Islet precursor cell (in vitro differentiated cells): ENCODE measurements around the gene PATE4.
"Not testable (repeated sequence)": the region's sequence is repeated elsewhere in the genome, so short reads cannot be mapped to it uniquely, and the experiment has no call there.

Experiments used
- DNase-seq: peaks from one replicate; pipeline ENCODE4 v3.0.0-alpha.2; 2018

The PATE4 gene, protein sequence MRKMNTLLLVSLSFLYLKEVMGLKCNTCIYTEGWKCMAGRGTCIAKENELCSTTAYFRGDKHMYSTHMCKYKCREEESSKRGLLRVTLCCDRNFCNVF

DNA sequence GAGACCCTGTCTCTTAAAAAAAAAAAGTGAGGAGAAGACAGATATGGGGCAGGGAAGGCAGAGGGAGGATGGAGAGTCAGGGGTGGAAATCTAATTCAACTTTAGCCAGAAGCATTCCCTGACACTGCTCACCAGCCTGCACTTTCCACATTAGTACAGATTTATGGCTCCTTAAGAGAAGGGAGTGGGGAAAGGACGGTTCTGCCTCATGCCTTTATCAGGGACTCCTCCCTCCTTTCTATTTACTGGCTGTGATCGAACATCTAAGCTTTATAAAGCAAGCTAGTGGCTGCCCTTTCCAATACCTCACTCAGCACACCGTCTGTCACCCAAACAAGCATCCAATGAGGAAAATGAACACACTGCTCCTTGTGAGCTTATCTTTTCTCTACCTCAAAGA lies at the start of gene PATE4:
PATE4 (plus strand) TSS at position 301 of the 400 bp plus-strand sequence; CDS start at position 345, 44 bp downstream.
- no peak for DNase-seq

DNA sequence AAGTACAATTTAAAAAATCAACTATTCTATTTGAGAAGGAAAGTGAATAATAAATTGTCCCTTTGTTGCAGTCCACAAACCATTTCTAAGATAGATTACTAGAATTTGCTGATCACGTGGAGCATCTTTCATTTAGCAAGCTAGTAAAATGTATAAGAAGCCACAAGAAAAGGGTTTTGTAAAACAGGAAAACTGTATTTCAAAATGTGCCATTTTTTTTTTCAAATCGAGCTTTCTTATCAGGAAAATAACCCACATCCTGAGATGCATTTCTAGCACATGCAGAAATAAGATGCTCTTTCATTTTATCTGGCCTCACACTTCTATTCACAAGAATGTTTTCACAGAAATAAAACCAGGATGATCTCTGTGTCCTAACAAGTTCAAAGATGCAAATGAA lies 48.4 kb upstream of the PATE4 start:
- DNase-seq = no peak

DNA sequence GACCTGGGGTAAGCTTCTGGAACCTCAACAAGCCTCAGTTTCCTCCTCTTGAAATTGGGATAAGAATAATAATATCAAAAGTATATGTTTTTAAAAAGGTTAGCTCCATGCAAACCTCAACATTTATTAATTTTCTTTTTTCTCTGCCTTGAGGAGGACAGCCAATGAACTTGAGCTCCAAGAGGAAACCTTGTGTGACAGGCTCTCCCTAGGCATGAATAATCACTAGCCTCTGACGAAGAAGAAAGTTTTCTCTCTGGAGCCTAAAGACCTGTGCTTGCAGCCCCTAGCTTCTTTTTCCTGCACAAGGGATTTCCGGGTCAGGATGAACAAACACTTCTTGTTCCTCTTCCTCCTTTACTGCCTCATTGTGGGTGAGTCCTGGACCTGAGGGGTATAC lies 45.3 kb upstream of the PATE4 start, which contains the start of gene PATE3:
PATE3 (plus strand) TSS at position 301 of the 400 bp plus-strand sequence; CDS start at position 326, 25 bp downstream.
- no peak for DNase-seq

DNA sequence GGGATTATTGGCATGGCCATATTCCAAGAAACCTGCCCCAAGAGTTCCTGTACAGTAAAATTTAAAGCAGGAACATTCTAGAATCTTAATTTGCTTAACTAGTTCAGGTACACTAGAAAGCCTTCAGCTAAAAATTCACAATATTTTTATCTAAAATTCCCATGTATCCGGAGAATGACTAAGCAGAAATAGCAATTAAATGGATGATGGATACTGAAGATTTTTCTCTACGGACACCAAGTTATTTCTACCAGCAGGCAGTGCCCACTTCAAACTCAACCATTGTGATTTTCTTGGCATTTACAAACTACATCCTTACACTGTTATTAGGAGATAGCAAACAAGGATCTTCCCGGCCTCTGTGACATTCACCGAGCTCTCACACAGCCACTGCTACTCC lies 42.3 kb upstream of the PATE4 start:
- no peak for DNase-seq

DNA sequence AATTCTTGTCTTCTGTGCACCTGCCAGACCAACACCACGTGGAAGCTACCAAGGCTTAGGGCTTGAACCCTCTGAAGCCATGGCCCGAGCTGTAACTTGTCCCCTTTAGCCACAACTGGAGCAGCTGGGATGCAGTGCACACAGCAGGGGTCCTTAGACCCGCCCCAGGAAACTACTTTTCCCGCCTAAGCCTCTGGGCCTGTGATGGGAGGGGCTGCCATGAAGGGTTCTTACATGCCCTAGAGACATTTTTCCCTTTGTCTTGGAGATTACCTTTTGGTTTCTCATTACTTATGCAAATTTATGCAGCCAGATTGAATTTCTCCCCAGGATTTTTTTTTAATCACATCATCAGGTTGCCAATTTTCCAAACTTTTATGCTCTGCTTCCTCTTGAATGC lies 35.5 kb upstream of the PATE4 start:
- DNase-seq = no peak

DNA sequence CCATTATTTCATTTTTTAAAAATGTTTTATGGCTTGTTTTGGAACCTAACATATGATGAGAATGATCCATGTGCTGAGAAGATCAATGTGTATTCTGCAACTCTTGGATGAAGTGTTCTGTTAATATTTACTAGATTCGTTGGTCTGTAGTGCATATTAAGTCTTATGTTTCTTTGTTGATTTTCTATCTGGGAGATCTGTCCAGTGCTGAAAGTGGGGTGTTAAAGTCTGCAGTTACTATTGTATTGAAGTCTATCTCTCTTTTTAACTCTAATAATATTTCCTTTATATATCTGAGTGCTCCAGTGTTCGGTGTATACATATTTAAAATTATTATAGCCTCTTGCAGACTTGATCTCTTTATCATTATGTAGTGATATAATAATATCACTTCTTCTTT lies 33.3 kb upstream of the PATE4 start:
- no peak for DNase-seq

DNA sequence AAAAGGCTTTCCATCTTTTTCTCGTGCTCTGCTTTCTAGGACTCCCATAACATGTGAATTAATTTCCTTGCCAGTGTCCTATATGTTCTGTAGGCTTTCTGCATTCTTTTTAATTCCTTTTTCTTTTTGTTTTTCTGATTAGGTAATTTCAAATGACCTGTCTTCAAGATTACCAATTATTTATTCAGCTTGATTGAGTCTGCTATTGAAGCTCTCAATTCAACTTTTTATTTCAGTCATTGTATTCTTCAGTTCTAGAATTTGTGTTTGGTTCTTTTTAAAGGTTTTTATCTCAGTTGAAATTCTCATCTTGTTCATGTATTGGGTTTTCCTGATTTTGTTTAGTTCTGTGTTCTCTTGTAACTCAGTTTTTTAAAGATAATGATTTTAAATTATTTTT lies 30.7 kb upstream of the PATE4 start:
- DNase-seq = no peak

DNA sequence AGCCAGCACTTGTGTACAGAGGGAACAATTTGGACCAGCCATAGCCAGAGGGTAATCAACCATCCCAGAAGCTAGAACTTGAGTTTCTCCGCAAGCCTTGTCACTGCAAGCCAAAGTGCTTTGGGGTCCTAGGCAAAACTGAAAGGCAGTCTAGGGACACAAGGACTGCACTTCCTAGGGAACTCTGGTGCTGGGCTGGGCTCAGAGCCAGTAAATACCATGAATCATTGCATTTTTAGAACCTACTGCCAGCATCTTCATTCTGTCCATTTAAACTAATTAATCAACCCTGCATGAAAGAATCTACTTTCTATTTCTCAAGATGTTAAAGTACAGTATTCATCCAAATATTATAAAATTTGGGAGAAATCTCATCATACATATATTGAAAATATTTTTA lies 25.2 kb upstream of the PATE4 start:
- DNase-seq = no peak

DNA sequence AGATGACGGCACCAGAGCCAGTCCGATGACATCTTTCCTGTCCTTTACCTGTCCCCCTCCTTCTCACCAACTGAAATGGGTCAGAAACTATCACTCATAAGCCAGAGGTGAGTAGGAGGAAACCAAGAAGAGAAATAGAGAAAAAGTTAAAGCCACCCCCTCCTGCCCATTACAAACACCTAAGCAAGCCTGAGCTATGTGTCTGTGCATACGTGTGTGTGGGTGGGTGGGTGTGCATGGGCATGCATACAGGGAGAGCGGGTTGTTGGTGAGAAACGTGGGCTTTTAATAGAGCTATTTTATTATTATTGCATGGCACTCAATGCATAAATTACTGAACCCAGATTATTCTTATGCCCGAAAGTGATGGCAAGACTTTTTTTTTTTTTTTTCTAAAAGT lies 2.6 kb downstream of the PATE4 start:
- DNase-seq = no peak

DNA sequence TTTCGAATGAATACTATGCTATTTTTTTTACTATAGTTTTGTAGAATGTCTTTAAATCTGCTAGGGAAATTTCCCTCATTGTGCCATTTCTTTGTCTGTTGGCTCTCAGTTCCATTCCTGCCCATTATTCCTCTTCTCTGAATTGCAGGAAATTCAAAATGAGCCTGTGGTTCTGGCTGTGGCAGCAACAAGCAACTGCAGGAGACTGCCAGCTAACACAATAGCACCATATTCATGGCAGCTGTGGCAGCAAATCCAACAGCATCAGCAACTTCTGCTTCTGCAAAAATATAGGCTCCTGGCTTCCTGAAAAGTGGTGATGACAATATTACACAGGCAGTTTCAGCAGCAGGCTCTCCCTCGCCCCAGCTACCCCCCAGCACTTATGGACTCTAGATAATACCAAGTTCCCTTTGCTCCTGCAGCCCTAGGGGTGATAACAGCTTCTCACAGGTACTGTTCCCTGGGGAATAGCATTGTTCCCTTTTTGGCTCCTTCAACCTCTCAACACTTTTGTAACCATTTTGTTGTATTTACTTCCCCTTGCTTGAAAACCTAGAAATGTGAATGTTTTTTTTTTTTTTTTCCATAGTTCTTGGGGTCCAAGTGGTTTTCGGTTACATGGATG lies 9.3 kb downstream of the PATE4 start:
- DNase-seq = no peak

DNA sequence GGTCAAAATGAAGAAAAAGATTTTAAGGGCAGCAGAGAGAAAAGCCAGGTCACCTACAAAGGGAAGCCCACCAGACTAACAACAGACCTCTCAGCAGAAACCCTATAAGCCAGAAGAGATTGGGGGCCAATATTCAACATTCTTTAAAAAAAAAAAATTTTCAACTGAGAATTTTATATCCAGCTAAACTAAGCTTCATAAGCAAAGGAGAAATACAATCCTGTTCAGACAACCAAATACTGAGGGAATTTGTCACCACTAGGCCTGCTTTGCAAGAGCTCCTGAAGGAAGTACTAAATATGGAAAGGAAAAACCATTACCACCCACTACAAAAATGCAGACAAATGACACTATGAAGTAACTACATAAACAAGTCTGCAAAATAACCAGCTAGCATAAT lies 13.1 kb downstream of the PATE4 start:
- DNase-seq = no peak

DNA sequence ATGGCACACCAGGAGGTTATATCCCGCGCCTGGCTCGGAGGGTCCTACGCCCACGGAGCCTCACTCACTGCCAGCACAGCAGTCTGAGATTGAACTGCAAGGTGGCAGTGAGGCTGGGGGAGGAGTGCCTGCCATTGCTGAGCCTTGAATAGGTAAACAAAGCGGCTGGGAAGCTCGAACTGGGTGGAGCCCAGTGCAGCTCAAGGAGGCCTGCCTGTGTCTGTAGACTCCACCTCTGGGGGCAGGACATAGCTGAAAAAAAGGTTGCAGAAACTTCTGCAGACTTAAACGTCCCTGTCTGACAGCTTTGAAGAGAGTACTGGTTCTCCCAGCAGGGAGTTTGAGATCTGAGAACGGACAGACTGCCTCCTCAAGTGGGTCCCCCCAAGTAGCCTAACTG lies 24.6 kb downstream of the PATE4 start:
- peak; percentile 37 for DNase-seq

DNA sequence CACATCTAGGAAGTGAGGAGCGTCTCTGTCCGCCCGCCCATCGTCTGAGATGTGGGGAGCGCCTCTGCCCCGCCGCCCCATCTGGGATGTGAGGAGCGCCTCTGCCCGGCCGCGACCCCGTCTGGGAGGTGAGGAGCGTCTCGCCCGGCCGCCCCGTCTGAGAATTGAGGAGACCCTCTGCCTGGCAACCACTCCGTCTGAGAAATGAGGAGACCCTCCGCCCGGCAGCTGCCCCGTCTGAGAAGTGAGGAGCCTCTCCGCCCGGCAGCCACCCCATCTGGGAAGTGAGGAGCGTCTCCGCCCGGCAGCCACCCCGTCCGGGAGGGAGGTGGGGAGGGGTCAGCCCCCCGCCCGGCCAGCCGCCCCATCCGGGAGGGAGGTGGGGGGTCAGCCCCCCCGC lies 29.7 kb downstream of the PATE4 start:
- not testable (repeated sequence) for DNase-seq

DNA sequence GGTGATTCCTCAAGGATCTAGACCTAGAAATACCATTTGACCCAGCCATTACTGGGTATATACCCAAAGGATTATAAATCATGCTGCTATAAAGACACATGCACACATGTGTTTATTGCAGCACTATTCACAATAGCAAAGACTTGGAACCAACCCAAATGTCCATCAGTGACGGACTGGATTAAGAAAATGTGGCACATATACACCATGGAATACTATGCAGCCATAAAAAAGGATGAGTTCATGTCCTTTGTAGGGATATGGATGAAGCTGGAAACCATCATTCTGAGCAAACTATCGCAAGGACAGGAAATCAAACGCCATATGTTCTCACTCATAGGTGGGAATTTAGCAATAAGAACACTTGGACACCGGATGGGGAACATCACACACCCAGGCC lies 32.2 kb downstream of the PATE4 start:
- not testable (repeated sequence) for DNase-seq

DNA sequence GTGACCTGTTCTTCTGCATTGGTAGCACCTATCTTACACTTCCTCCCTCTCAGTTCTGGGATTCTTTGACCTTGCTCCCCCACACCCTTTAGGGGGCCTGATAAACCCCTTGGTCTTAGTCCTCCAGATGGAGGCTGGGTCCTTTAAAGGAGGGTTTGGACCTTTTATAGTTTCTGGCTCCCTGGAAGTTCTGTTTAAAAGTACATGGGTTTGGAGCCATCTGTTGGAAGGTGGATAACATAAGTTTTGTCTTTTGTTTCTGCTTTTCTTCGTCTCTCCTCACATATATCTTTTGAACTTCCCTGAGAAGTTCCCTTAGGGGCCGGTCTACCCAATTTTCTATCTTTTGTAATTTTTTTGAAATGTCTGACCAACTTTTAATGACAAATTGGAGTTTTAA lies 36.4 kb downstream of the PATE4 start:
- no peak for DNase-seq

DNA sequence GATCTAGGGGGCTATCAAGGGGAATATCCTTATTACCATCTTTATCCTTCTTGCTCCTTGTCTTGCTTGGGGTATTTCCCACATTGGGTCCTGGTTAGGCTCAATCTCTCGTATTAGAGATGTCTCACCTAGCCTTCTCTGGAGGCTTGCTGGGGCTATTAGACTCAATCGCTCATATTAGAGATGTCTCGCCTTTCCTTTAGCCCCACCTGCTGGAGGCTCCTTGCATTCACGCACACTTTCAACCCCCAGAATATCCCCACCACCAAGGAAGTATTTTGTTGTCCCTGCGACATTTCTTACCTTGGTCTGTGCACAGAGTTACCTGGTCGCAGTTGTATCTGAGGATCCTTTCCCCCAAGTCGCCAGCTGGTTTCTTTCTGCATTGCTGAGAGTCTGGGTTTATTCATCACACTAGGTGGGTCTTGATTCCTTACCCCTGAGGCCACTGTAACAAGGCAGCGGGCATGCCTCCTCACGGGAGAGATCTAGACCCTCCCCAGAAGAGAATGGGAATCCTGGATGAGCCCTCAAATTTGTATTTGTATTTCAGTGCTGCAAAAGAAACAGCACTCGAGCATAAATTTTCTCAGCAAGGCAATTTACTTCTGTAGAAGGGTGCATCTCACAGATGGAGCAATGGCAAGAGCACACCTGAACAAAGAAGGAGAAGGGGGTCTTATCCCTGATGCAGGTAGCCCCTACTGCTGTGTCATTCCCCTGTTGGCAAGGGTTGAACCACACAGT lies 38.4 kb downstream of the PATE4 start:
- peak; percentile 78 for DNase-seq

DNA sequence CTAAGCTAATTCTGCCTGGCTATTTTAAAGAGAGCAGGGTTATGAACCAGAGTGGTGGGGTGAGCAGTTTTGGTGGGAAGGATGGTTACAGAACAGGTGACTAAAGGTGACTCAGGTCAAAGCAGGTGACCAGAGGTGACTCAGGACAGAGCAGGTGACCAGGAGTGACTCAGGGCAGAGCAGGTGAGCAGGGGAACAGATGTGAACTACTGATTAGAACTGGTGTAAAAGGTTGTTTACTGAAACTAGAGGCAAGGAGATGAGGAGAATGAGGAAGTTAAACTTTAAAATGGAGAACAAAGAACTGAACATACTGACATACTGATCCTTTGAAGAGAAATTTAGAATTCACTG lies 39.0 kb downstream of the PATE4 start:
- DNase-seq = peak; percentile 65

DNA sequence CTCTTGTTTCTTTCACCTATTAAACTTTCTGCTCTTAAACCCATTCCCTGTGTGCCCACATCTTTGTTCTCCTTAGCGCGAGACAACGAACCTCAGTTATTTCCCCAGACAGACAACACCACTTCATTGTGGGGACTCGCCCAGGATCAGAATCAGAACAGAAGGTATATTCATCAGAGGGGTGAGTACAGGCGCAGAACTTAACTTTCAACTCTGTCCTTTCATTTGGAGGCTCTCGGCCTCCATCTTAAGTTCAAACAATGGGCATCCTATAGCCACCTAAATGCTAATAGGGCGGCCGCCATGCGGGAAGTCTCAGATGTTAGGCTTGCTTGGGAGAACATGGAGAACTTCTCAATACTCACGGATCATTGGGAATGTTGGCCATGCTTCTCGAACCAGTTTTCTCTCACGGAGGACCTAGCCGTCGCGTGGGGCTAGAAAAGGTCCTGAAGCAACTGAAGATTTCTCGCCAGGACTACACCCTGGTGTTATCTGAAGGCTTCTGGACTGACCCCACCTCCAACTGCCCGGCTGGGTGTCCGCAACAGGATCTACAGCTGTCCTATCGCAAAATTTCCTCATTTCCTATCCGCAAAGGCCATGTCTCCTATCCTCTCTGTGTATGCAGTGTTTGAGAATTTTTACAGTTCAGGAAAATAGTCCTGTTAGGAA lies 40.9 kb downstream of the PATE4 start:
- no peak for DNase-seq

DNA sequence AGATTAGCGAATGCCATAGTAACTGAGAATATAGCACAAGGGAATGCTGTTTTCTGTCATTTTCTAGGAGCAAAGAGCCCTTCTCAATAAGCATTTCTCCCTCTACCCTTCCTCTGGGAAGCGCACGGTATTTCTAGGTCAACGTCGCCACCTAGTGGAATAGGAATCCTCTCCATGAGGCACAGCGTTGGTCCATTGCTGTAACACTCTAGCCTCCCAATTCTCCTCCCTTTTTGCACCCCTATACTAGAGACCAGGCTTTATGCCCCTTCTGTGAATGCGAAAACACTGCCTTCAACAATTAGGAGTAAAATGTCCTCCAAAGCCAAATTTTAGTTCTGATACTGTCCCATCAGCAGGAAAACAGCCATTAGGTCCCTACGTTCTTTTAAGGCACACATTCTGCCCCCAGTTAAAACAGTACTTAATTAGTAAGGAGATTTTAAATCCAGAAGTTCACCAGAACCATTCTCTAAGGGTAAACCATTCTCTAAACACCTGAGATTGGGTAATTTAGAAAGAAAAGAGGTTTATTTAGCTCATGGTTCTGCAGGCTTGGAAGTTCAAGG lies 41.5 kb downstream of the PATE4 start:
- peak; percentile 77 for DNase-seq

DNA sequence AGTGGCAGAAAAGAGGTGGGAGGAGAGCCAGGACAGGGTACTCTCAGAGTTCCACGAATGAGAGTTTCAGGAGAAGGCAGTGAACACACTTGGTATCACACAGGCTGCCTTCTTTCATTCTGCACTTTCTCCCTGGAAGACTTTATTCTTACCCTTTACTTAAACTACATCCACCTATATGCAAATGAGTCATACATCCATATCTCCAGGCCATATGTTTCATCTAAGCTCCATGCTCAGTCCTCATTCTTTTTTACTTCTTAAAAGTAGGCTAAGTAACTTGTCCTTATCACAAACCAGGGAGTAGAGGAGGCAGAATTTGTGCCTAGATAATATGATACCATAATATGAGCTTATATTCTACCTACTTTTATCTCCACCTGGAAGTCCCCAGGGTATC lies 48.2 kb downstream of the PATE4 start:
- DNase-seq = no peak

DNA sequence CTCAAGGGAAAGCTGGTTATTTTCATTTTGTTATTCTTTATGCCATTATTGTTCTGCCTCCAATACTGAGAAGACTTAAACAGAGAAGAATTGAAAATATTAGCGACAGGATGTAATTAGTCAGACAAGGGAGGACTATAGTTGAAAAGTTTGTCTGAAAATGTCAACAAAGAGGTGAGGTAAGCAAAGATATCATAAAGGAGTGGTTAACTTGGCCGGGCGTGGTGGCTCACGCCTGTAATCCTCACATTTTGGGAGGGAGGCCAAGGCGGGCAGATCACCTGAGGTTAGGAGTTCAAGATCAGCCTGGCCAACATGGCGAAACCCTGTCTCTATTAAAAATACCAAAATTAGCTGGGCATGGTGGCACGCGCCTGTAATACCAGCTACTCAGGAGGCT lies 50.3 kb downstream of the PATE4 start:
- DNase-seq = no peak

DNA sequence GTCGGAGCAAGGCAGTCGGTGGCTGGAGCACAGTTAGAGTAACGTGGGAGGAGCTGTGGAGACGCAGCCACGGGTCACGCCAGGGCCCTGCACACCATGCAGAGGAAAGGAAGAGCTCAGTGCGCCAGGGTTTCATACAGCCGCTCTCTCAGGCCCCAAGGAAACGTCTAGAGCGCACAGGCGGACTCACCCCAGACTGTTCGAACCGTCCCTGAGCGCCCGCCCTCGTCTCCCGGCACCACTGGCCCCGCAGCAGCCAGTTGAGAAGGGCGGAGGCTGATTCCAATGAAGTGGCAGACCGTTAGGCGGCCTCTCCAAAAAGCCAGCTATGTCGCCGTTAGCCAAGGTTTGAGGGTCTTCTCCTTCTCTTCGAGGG lies 53.9 kb downstream of the PATE4 start:
- no peak for DNase-seq
